ENCODE results near the gene CCDC77.

CCDC77 gene

GRCh38 chr12:482061-482460 is 80.6 kb downstream of the CCDC77 start:
- DNase-seq, result no peak

GRCh38 chr12:484096-484495 is 82.7 kb downstream of the CCDC77 start:
- no peak for DNase-seq

- DNase-seq, result no peak
Observed at GRCh38 chr12:490260-490659, 88.8 kb downstream of the CCDC77 start.
